Lung (tissue), 12 donors: Measurements from ENCODE around the gene RASA3. TPM values are rescaled to one million over a fixed set of nuclear protein-coding genes. Genes with fewer than 3 reads are reported as not detected.

Experiments
- ATAC-seq: fragments of 200-7000 bp; cut with Tn5 transposase; one replicate; pipeline ENCODE4 v1.9.1; 2020; ENCODE audit warnings: moderate number of reproducible peaks; ENCODE audit not compliant: insufficient read depth, low FRiP score
- DNase-seq, 3 donors: peaks; one replicate each; pipeline ENCODE4 v3.0.0-alpha.2; 2013 to 2017
- H3K27ac ChIP-seq, 2 donors: one replicate each; pipeline ENCODE4 v1.5.1; 2013; ENCODE audit warnings: mild to moderate bottlenecking in 2 of 2, moderate library complexity in 2 of 2, control low read depth in 1 of 2, inconsistent platforms in 1 of 2, low read depth in 1 of 2, low read length in 1 of 2
- H3K27me3 ChIP-seq, 3 donors: one replicate each; pipeline ENCODE4 v1.5.1; 2013; ENCODE audit warnings: low read length in 2 of 3; ENCODE audit not compliant: control insufficient read depth in 3 of 3, insufficient read depth in 3 of 3
- H3K36me3 ChIP-seq, 4 donors: one replicate each; pipeline ENCODE4 v1.5.1; 2013; ENCODE audit warnings: low read length in 4 of 4, mild to moderate bottlenecking in 1 of 4, moderate library complexity in 1 of 4; ENCODE audit not compliant: control insufficient read depth in 4 of 4, insufficient read depth in 4 of 4
- H3K4me1 ChIP-seq, 5 donors: one replicate each; pipeline ENCODE4 v1.5.1; 2013; ENCODE audit warnings: low read length in 5 of 5, mild to moderate bottlenecking in 2 of 5, moderate library complexity in 1 of 5; ENCODE audit not compliant: control insufficient read depth in 5 of 5, insufficient read depth in 5 of 5
- H3K4me3 ChIP-seq: one replicate; pipeline ENCODE4 v1.5.1; 2013; ENCODE audit warnings: mild to moderate bottlenecking, control low read depth, moderate library complexity
- H3K9ac ChIP-seq, 2 donors: one replicate each; pipeline ENCODE4 v1.5.1; 2013; ENCODE audit warnings: low read length in 2 of 2, control low read depth in 1 of 2; ENCODE audit not compliant: insufficient read depth in 1 of 2
- H3K9me3 ChIP-seq, 4 donors: one replicate each; pipeline ENCODE4 v1.5.1; 2013; ENCODE audit warnings: low read length in 3 of 4, mild to moderate bottlenecking in 1 of 4, moderate library complexity in 1 of 4; ENCODE audit not compliant: control insufficient read depth in 4 of 4, insufficient read depth in 3 of 4
- WGBS, 2 donors: extraction: QIAGEN DNeasy Blood & Tissue Kit; methylation state at CpG; one replicate each; pipeline ENCODE4 v1.1.7; 2013; 5-methylcytosine and 5-hydroxymethylcytosine counted together
- polyA plus RNA-seq, 2 donors: library from polyadenylated mRNA; stranded (reverse); fragments of 200-250 nt; gene quantifications; one replicate each; pipeline ENCODE4 v1.2.1, GENCODE V29; 2013
- total RNA-seq, 2 donors: library from RNA; depleted of rRNA in 1 of 2; stranded (reverse); fragments of >200 nt in 1 of 2; gene quantifications; one replicate each; pipeline ENCODE4 v1.2.1, GENCODE V29; 2014 to 2021
- TF ChIP-seq, protein P1 (sequence below): IDR thresholded peaks from 2 replicates; pipeline ENCODE4 v1.5.1; 2012; ENCODE audit warnings: mild to moderate bottlenecking; ENCODE audit errors: control extremely low read depth, extremely low read depth
- donor health status: control.
- donor health status: control.
- donor health status: Bipolar disorder and iron deficiency.
- donor health status: healthy.
- donor health status: DM: yes; HTN: yes; CAD: no.

Gene RASA3
- total and polyA plus RNA-seq, 4 donors = 7.4 to 22.8 (median 16.2) TPM

DNA sequence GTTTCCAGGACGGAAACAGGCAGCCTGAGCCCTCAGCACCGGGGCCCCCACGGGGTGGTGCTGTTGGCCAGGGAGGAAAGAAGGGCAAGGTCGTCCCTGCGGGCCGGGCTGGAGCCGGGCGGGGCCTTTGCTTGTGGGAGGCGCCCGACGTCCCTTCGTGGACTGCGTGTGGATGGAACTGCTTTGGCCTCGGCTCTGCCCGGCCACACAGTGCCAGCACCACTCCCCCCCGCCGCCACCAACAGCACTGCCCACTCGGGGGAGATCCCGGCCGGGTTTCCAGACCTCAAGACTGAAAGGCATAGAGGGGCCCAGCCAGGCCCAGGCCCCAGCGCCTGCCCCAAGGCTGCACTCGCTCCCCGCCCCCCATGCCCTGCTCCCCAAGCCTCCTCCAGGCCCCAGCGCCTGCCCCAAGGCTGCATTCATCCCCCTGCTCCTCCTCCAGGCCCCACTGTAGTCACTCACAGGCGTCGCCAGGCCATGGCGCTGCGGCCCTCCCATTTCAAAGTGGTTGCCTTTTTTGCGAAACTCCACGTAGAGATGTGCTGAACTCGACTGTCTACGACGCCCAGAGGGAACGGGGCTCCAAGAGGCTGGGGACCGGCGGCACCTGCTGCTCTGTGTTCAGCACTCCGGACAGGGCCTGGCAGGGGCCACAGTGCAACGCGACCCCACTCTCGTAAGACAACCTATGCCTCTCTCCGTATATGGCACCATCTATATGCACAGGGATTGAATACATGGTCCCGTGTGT is 181.0 kb downstream of the RASA3 start:
- WGBS, 2 donors = 41% methylated on average over 36 to 42 of the region's 42 CpGs
- H3K27ac ChIP-seq = no peak overlapping the region
- peaks cover 0 to 4% (median 0%) of the 10 kb centered on the region in 5 donors for H3K4me1 ChIP-seq
- no peak overlapping the region for H3K4me3 ChIP-seq
- peak; percentile 66 to 71 (median 69) for DNase-seq
- H3K27me3 ChIP-seq = no peaks in the 10 kb centered on the region
- TF ChIP-seq, protein P1, sequence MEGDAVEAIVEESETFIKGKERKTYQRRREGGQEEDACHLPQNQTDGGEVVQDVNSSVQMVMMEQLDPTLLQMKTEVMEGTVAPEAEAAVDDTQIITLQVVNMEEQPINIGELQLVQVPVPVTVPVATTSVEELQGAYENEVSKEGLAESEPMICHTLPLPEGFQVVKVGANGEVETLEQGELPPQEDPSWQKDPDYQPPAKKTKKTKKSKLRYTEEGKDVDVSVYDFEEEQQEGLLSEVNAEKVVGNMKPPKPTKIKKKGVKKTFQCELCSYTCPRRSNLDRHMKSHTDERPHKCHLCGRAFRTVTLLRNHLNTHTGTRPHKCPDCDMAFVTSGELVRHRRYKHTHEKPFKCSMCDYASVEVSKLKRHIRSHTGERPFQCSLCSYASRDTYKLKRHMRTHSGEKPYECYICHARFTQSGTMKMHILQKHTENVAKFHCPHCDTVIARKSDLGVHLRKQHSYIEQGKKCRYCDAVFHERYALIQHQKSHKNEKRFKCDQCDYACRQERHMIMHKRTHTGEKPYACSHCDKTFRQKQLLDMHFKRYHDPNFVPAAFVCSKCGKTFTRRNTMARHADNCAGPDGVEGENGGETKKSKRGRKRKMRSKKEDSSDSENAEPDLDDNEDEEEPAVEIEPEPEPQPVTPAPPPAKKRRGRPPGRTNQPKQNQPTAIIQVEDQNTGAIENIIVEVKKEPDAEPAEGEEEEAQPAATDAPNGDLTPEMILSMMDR = peak; percentile 72
- H3K36me3 ChIP-seq = peaks cover 0 to 4% (median 0%) of the 10 kb centered on the region in 4 donors
- no peak overlapping the region for H3K9ac ChIP-seq
- ATAC-seq = peak; percentile 90
- peaks cover 0 to 2% (median 0%) of the 10 kb centered on the region in 4 donors for H3K9me3 ChIP-seq

GRCh38 chr13:113950451-113951245 is 181.8 kb downstream of the RASA3 start:
- Histone ChIP-seq H3K27ac (no peak overlapping the region), H3K36me3 (peaks cover 0 to 1% (median 0%) of the 10 kb centered on the region in 4 donors), H3K4me3 (no peak overlapping the region), H3K9me3 (peaks cover 0 to 1% (median 0%) of the 10 kb centered on the region in 4 donors), H3K4me1 (peaks cover 0 to 4% (median 0%) of the 10 kb centered on the region in 5 donors), H3K9ac (no peak overlapping the region), H3K27me3 (no peaks in the 10 kb centered on the region)
- ATAC-seq (no peak), DNase-seq (no peak)
- 70 to 72% methylated on average over 24 of the region's 24 CpGs for WGBS, 2 donors
- TF ChIP-seq, protein P1 = no peak

- DNase-seq (no peak), ATAC-seq (no peak)
- H3K4me3 ChIP-seq = no peak overlapping the region
- 92 to 95% methylated on average over 5 of the region's 5 CpGs for WGBS, 2 donors
- H3K27me3 ChIP-seq = no peaks in the 10 kb centered on the region
- no peak overlapping the region for H3K9ac ChIP-seq
- H3K27ac ChIP-seq = no peak overlapping the region
- H3K9me3 ChIP-seq = no peaks in the 10 kb centered on the region
- TF ChIP-seq, protein P1 = no peak
- H3K4me1 ChIP-seq = peaks cover 0 to 4% (median 0%) of the 10 kb centered on the region in 5 donors
- no peaks in the 10 kb centered on the region for H3K36me3 ChIP-seq
These were observed 182.9 kb downstream of the RASA3 start for GRCh38 chr13:113949546-113949945.
